Stimulated activated CD8-positive, alpha-beta memory T cell treated with anti-CD3 and anti-CD28 coated beads, Interleukin-4, amount 100 ng/mL, for 4 hours (primary cell): Measurements from ENCODE around the gene PLEKHS1.
"Not testable (repeated sequence)": the region's sequence is repeated elsewhere in the genome, so short reads cannot be mapped to it uniquely, and the experiment has no call there.

Experiments
- DNase-seq, 2 donors: peaks; one replicate each; pipeline ENCODE4 v3.0.0-alpha.2; 2020; ENCODE audit warnings: low read depth in 2 of 2, low spot score in 1 of 2

PLEKHS1 gene

GRCh38 chr10:113788604-113789083 lies 37.2 kb downstream of the PLEKHS1 start:
- DNase-seq = no peak

- no peak for DNase-seq
Measured at GRCh38 chr10:113791691-113792090, 40.2 kb downstream of the PLEKHS1 start.

- DNase-seq = no peak
Measured at GRCh38 chr10:113801569-113801968, 50.1 kb downstream of the PLEKHS1 start.

DNA sequence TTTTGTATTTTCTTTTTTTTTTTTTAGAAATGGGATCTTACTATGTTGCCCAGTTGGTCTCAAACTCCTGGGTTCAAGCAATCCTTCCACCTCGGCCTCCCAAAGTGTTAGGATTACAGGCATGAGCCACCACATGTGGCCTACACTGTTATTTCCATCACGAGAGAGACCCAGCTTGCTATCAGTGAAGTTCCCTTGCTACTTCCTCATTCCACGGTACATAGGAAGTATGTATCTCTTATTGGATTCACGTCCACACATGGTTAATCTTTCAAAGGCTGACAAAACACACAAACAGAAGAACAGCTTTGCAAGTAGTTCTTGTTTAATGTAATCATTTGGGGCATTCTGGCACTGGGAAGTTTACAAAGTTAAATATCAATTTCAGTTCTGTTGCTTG lies 51.5 kb downstream of the PLEKHS1 start:
- no peak for DNase-seq

- DNase-seq = no peak
Measured at GRCh38 chr10:113806503-113806902, 55.0 kb downstream of the PLEKHS1 start.

DNA sequence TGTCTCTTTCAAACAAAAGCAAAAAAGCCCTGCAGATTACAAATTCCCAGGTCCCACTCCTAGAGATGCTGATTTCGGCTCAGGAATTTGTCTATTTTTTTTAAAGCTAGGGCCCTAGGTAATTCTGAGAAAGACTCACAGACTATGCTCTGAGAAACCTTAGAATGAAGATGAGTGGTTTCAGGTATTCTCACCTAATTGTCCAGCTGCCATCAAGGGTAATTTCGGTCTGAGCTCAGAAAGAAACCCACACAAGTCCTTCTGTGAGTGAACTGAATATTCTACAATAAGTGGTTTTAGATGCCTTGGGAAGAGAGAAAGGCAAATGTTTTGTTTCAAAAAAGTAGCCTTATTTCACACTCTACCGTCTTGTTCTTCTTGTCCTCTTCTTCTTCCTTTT lies 56.7 kb downstream of the PLEKHS1 start:
- no peak for DNase-seq

GRCh38 chr10:113814700-113815099 lies 63.2 kb downstream of the PLEKHS1 start:
- not testable (repeated sequence) for DNase-seq

- DNase-seq = no peak
Measured at GRCh38 chr10:113819989-113820388, 68.5 kb downstream of the PLEKHS1 start.

DNA sequence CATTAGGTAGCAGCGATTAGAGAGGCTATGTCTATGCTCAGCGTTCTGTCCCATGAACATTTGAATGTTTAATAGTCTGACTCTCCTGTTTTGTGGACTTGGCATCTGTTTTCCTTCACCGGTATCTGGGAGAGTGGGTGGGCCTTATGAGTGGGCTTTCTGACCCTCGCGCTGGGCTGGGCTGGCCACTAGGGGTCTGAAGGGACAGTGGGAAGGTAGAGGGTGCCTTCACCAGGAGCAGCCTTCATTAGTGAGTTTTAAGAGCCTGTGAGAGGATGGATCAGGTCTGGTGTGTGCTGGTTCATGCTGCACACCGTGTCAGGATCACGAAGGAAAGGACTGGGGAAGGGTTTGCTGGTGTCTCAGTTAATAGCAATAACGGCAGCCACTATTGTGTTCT lies 69.0 kb downstream of the PLEKHS1 start:
- DNase-seq = no peak

DNA sequence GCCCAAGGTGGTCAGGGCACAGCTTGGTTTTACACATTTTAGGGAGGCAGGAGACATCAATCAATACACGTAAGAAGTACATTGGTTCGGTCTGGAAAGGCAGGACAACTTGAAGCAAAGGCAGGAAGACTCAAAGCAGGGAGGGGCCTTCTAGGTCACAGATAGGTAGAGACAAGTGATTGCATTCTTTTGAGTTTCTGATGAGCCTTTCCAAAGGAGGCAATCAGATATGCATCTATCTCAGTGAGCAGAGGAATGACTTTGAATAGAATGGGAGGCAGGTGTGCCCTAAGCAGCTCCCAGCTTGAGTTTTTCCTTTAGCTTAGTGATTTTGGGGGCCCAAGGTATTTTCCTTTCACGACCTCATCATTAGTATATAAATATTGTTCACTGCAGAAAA lies 69.8 kb downstream of the PLEKHS1 start:
- not testable (repeated sequence) for DNase-seq

GRCh38 chr10:113822174-113822573 lies 70.7 kb downstream of the PLEKHS1 start:
- no peak for DNase-seq

DNA sequence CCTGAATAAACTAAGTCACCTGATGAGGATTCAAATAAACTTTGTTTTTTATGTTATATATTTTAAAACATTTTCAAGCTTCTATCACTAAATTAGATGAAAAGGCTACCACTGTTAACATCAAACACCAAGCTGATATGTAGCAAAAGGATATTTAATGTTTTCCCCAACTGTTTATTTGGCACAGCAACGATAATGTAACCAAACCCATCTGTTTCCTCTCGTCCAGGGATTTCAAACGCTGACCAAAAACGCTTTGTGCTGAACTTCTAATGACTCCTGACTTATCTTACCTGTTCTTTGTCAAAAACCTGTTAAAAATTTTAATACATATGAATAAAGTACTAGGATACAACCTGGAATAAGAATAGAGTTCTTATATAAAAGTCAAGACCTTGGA lies 71.9 kb downstream of the PLEKHS1 start:
- DNase-seq = no peak

GRCh38 chr10:113825791-113826190 lies 74.3 kb downstream of the PLEKHS1 start:
- DNase-seq = no peak

DNA sequence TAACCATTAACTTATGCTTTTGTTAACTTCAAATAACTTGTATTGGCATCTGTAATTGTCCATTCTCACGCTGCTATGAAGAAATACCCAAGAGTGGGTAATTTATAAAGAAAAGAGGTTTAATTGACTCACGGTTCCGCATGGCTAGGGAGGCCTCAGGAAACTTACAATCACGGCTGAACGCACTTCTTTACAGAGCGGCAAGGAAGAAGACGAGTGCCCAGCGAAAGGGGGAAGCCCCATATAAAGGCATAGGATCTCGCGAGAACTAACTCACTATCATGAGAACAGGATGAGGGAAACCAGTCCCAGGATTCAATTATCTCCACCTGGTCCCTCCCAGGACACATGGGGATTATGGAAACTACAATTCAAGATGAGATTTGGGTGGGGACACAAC lies 77.1 kb downstream of the PLEKHS1 start:
- not testable (repeated sequence) for DNase-seq
